ENCODE results near the gene HSD3B7. TPM values are rescaled to one million over a fixed set of nuclear protein-coding genes. Genes with fewer than 3 reads are reported as not detected.
"Not testable (repeated sequence)": the region's sequence is repeated elsewhere in the genome, so short reads cannot be mapped to it uniquely, and the experiment has no call there.

The HSD3B7 gene
- total RNA-seq, result 10 to 100 TPM; 16.4 to 26.8 TPM

GRCh38 chr16:30984669-30985400, at the start of gene HSD3B7:
Gene HSD3B7 (plus strand): TSS chr16:30985207. CDS start chr16:30985659, 452 bp downstream.
- H3K4me1 ChIP-seq (ENCODE audit: control insufficient read depth in 1 of 2, low read depth in 2 of 2), result peaks cover 0 to 10% of the 10 kb centered on the region in 2 donors
- H3K27ac ChIP-seq, result no peak within 1 kb of the TSS
- no peaks in the 10 kb centered on the region for H3K27me3 ChIP-seq (replicated peaks; ENCODE audit: insufficient read depth)
- H3K4me3 ChIP-seq, result peak within 1 kb of the TSS; percentile 60
- DNase-seq (ENCODE audit: low spot score), result peak; percentile 78
- TF ChIP-seq, protein P1, sequence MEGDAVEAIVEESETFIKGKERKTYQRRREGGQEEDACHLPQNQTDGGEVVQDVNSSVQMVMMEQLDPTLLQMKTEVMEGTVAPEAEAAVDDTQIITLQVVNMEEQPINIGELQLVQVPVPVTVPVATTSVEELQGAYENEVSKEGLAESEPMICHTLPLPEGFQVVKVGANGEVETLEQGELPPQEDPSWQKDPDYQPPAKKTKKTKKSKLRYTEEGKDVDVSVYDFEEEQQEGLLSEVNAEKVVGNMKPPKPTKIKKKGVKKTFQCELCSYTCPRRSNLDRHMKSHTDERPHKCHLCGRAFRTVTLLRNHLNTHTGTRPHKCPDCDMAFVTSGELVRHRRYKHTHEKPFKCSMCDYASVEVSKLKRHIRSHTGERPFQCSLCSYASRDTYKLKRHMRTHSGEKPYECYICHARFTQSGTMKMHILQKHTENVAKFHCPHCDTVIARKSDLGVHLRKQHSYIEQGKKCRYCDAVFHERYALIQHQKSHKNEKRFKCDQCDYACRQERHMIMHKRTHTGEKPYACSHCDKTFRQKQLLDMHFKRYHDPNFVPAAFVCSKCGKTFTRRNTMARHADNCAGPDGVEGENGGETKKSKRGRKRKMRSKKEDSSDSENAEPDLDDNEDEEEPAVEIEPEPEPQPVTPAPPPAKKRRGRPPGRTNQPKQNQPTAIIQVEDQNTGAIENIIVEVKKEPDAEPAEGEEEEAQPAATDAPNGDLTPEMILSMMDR (IDR thresholded peaks at IDR 0.05), result peak; percentile 98
- peak; percentile 51 for ATAC-seq (ENCODE audit: insufficient number of reproducible peaks, low FRiP score, low read depth)
- peaks cover 24% of the 10 kb centered on the region for H3K36me3 ChIP-seq
- H3K9me3 ChIP-seq, result no peaks in the 10 kb centered on the region

DNA sequence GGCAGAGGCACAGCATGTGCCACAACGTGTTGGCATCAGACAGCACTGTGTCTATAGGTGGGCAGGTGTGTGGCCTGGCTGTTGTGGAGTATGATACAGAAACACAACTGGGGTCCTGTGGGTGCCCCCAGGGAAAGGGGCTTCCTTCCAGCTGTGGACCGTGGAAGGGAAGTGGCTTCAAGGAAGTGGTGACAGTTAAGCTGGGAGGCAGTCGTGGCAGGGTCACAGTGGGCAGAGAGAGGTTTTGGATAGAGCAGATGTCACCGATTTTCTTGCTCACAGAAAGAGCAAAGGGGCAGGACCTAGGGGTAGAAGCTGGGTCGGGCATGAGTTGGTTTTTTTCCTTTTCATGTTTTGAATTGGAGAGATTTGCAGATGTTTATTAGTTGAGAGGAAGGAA, 47.3 kb upstream of the HSD3B7 start:
- H3K36me3 ChIP-seq, result peaks cover 4% of the 10 kb centered on the region
- TF ChIP-seq, protein P1 (IDR thresholded peaks at IDR 0.05), result no peak
- no peaks in the 10 kb centered on the region for H3K9me3 ChIP-seq
- no peaks in the 10 kb centered on the region for H3K27me3 ChIP-seq (replicated peaks; ENCODE audit: insufficient read depth)
- no peak overlapping the region for H3K4me3 ChIP-seq
- H3K4me1 ChIP-seq (ENCODE audit: control insufficient read depth in 1 of 2, low read depth in 2 of 2), result peaks cover 9 to 25% of the 10 kb centered on the region in 2 donors
- no peak for ATAC-seq (ENCODE audit: insufficient number of reproducible peaks, low FRiP score, low read depth)
- DNase-seq (ENCODE audit: low spot score), result no peak
- H3K27ac ChIP-seq, result peak overlapping the region; percentile 64 to 78

- not testable (repeated sequence) for DNase-seq (ENCODE audit: low spot score); ATAC-seq (ENCODE audit: insufficient number of reproducible peaks, low FRiP score, low read depth); H3K9me3 ChIP-seq; H3K27ac ChIP-seq; H3K4me3 ChIP-seq; H3K27me3 ChIP-seq (replicated peaks; ENCODE audit: insufficient read depth)
- peaks cover 13% of the 10 kb centered on the region for H3K36me3 ChIP-seq
- peaks cover 9 to 25% of the 10 kb centered on the region in 2 donors for H3K4me1 ChIP-seq (ENCODE audit: control insufficient read depth in 1 of 2, low read depth in 2 of 2)
Measured at GRCh38 chr16:30939571-30939970, 45.4 kb upstream of the HSD3B7 start.

DNA sequence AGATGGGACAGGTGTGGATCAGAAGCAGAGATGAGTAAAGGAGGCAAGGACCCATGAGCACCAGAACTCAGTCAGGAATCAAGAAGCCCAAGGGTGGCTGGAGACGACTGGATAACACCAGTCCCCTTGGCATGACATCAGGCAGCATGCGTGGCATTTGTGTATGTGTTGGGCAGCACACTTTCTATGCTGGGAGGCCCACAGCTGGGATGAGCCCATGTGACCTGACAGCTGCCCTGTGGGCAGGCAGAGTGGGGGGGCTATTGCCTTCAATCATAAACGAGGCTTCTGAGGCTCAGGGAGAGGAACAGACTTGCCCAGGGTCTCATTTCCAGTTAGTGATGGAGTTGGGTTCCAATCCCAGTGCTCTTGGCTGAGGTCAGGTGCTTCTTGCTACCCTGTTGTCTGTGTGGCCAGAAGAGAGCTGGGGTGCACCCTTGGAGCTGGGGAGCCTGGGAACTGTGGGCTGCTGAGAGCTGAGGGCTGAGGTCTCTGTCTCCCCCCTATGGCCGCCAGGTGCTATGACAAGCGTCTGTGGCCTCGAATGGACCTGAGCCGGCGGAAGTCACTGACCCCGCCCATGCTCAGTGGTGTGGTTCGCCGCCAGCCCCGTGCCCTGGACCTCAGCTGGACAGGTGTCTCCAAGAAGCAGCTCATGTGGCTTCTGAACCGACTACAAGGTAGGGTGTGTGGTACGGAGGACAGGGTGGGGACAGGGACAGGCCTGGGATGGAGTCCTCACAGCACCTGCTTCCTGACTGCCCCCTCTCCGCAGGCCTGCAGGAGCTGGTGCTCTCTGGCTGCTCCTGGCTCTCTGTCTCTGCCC, 43.2 kb upstream of the HSD3B7 start:
- H3K27ac ChIP-seq, result no peak overlapping the region
- DNase-seq (ENCODE audit: low spot score), result no peak

DNA sequence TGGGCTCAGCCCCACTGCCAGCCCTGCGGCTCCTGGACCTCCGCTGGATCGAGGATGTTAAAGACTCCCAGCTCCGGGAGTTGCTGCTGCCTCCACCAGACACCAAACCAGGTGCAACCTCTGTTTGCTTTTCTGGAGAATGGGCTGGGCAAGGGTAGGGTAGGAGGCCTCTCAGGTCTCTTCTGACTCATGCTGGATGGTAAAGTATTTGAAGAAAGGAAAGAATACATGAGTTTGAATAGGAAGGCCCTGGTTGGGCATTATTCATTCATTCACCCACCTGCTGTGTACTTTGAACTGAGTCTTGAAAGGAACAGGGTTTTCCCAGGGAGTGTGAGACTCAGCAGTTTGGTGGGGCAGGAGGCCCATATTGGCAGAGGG, 42.6 kb upstream of the HSD3B7 start:
- TF ChIP-seq, protein P1 (IDR thresholded peaks at IDR 0.05), result no peak
- no peaks in the 10 kb centered on the region for H3K9me3 ChIP-seq
- H3K27ac ChIP-seq, result no peak overlapping the region
- ATAC-seq (ENCODE audit: insufficient number of reproducible peaks, low FRiP score, low read depth) (no peak), DNase-seq (ENCODE audit: low spot score) (no peak)
- H3K36me3 ChIP-seq, result peaks cover 15% of the 10 kb centered on the region
- H3K4me1 ChIP-seq (ENCODE audit: control insufficient read depth in 1 of 2, low read depth in 2 of 2), result peaks cover 9 to 22% of the 10 kb centered on the region in 2 donors
- no peaks in the 10 kb centered on the region for H3K27me3 ChIP-seq (replicated peaks; ENCODE audit: insufficient read depth)
- no peak overlapping the region for H3K4me3 ChIP-seq

More for the DNA sequence above, 43.2 kb upstream of the HSD3B7 start:
- Histone ChIP-seq H3K36me3 (peaks cover 15% of the 10 kb centered on the region), H3K4me3 (no peak overlapping the region), H3K4me1 (ENCODE audit: control insufficient read depth in 1 of 2, low read depth in 2 of 2) (peaks cover 9 to 25% of the 10 kb centered on the region in 2 donors), H3K9me3 (no peaks in the 10 kb centered on the region), H3K27me3 (replicated peaks; ENCODE audit: insufficient read depth) (no peaks in the 10 kb centered on the region)
- peak; percentile 31 for ATAC-seq (ENCODE audit: insufficient number of reproducible peaks, low FRiP score, low read depth)
- TF ChIP-seq, protein P1 (IDR thresholded peaks at IDR 0.05), result peak; percentile 85

All from thoracic aorta (tissue), 2 donors.